ENCODE data around the gene TMEM131L. TPM values are rescaled to one million over a fixed set of nuclear protein-coding genes. Genes with fewer than 3 reads are reported as not detected.

TMEM131L gene
- total RNA-seq, 1 experiment from 2014 or later: 19.7 TPM

DNA sequence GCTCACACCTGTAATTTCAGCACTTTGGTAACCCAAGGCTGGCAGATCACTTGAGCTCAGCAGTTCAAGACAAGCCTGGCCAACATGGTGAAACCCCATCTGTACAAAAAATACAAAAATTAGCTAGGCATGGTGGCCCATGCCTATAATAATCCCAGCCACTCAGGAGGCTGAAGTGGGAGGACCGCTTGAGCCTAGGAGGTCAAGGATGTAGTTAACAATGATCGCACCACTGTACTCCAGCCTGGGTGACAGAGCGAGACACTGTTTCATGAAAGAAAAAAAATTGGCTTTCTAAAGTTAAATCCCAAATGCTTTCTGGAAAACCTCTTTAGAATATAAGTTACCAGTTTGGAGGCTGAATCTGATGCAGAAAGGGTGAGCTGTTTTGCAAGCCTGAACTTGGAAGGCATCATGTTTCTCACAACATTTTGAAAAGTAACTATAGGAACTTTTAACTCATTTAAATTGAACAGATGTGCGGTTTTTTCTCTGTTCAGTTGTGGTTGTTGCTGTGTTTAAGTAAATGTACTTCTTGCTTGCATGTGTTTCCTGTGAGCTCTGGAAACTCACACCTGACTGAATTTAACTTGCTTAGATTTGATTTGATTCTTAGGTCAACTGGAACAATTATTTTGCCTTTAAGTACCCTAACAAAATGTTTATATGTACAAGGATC, 39.8 kb upstream of the TMEM131L start:
- no peaks in the 10 kb centered on the region for H3K27me3 ChIP-seq (ENCODE audit: insufficient read depth, low read length)
- TF ChIP-seq ZFX (IDR thresholded peaks at IDR 0.05): no peak
- DNase-seq (ENCODE audit: low read depth, low spot score) (no peak), ATAC-seq (no peak)
- no peaks in the 10 kb centered on the region for H3K9me2 ChIP-seq (ENCODE audit: insufficient read depth)
- H3K4me1 ChIP-seq (ENCODE audit: control insufficient read depth in 1 of 2, insufficient read depth in 2 of 2, low read length in 2 of 2): peaks cover 0 to 5% of the 10 kb centered on the region in 2 experiments; a peak in 1 of 4 replicates
- BruUV-seq (replicated peaks): no TSS peak
- no peak overlapping the region for H3K27ac ChIP-seq (ENCODE audit: low read depth, low read length)
- ChIA-PET POLR2A (no interaction called here), RAD21 (ENCODE audit: low non-redundant PET in 1 of 2, low total read pairs in 2 of 2, uncharacterized antibody in 2 of 2, unreplicated experiment in 2 of 2) (no interaction called here), CTCF (no interaction called here)
- H2AFZ ChIP-seq (ENCODE audit: low read depth, low read length, poor library complexity, severe bottlenecking): no peak overlapping the region
- H4K20me1 ChIP-seq (ENCODE audit: insufficient read depth): no peaks in the 10 kb centered on the region
- no peaks in the 10 kb centered on the region for H3K79me2 ChIP-seq (ENCODE audit: insufficient read depth, low read length)
- no peak overlapping the region for H3K4me2 ChIP-seq (ENCODE audit: low read length)
- no peak overlapping the region for H3K9ac ChIP-seq (ENCODE audit: low read length)
- H3K36me3 ChIP-seq (ENCODE audit: control insufficient read depth in 1 of 2, insufficient read depth in 2 of 2, low read length in 2 of 2): no peaks in the 10 kb centered on the region
- H3K9me3 ChIP-seq (ENCODE audit: control insufficient read depth in 1 of 2, insufficient read depth in 1 of 2, low read depth in 1 of 2, low read length in 2 of 2): no peaks in the 10 kb centered on the region
- intact Hi-C loops (cut with micrococcal nuclease): no loop called here
- no peak overlapping the region for H3K4me3 ChIP-seq (replicated peaks in 1 of 2; ENCODE audit: low read depth in 1 of 2, low read length in 2 of 2)

DNA sequence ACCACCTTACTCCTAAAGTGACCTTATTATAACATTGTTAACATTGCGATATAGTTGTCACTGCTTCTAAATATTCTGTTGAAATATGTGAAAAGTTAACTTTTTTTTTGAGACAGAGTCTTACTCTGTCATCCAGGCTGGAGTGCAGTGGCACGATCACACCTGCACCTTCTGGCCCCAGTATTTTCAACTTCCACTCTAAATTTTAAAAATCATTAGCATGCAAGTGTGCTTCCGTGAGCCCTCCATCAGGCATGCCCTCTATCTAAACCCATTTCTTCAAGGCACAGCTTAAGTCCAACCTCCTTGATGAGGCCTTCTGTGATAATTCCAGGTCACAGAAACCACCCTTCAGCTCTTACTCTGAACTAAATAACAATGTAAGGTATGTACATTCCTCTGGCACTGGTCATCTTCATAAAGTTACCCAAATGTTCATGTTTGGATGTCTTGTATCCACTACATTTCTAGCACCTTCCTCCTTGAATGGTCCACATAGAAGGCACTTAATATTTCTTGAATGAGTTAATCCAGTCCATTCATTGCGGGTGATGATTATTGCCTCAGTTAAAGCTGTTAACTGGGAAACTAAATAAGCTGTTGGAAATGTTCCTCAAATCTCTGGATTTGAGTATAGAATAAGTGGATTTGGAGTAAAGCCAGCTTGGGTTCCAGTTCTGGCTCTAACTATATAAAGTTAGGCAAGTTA, 38.6 kb upstream of the TMEM131L start:
- intact Hi-C loops (cut with micrococcal nuclease): no loop called here
- no peaks in the 10 kb centered on the region for H3K9me2 ChIP-seq (ENCODE audit: insufficient read depth)
- H3K36me3 ChIP-seq (ENCODE audit: control insufficient read depth in 1 of 2, insufficient read depth in 2 of 2, low read length in 2 of 2): no peaks in the 10 kb centered on the region
- no peaks in the 10 kb centered on the region for H3K79me2 ChIP-seq (ENCODE audit: insufficient read depth, low read length)
- ATAC-seq (peak; percentile 42; the same call in 1 of the 2 replicates), DNase-seq (ENCODE audit: low read depth, low spot score) (no peak)
- H3K4me1 ChIP-seq (ENCODE audit: control insufficient read depth in 1 of 2, insufficient read depth in 2 of 2, low read length in 2 of 2): peaks cover 4 to 11% of the 10 kb centered on the region in 2 experiments
- no peaks in the 10 kb centered on the region for H3K9me3 ChIP-seq (ENCODE audit: control insufficient read depth in 1 of 2, insufficient read depth in 1 of 2, low read depth in 1 of 2, low read length in 2 of 2)
- CTCF ChIA-PET: no interaction called here
- no peak overlapping the region for H2AFZ ChIP-seq (ENCODE audit: low read depth, low read length, poor library complexity, severe bottlenecking)
- BruUV-seq (replicated peaks): no TSS peak
- RAD21 ChIA-PET (ENCODE audit: low non-redundant PET in 1 of 2, low total read pairs in 2 of 2, uncharacterized antibody in 2 of 2, unreplicated experiment in 2 of 2): no interaction called here
- H4K20me1 ChIP-seq (ENCODE audit: insufficient read depth): no peaks in the 10 kb centered on the region
- no peak overlapping the region for H3K27ac ChIP-seq (ENCODE audit: low read depth, low read length)
- no peak overlapping the region for H3K9ac ChIP-seq (ENCODE audit: low read length)
- no peak overlapping the region for H3K4me3 ChIP-seq (replicated peaks in 1 of 2; ENCODE audit: low read depth in 1 of 2, low read length in 2 of 2)
- POLR2A ChIA-PET: no interaction called here
- H3K27me3 ChIP-seq (ENCODE audit: insufficient read depth, low read length): no peaks in the 10 kb centered on the region
- H3K4me2 ChIP-seq (ENCODE audit: low read length): no peak overlapping the region
- TF ChIP-seq, protein P1, sequence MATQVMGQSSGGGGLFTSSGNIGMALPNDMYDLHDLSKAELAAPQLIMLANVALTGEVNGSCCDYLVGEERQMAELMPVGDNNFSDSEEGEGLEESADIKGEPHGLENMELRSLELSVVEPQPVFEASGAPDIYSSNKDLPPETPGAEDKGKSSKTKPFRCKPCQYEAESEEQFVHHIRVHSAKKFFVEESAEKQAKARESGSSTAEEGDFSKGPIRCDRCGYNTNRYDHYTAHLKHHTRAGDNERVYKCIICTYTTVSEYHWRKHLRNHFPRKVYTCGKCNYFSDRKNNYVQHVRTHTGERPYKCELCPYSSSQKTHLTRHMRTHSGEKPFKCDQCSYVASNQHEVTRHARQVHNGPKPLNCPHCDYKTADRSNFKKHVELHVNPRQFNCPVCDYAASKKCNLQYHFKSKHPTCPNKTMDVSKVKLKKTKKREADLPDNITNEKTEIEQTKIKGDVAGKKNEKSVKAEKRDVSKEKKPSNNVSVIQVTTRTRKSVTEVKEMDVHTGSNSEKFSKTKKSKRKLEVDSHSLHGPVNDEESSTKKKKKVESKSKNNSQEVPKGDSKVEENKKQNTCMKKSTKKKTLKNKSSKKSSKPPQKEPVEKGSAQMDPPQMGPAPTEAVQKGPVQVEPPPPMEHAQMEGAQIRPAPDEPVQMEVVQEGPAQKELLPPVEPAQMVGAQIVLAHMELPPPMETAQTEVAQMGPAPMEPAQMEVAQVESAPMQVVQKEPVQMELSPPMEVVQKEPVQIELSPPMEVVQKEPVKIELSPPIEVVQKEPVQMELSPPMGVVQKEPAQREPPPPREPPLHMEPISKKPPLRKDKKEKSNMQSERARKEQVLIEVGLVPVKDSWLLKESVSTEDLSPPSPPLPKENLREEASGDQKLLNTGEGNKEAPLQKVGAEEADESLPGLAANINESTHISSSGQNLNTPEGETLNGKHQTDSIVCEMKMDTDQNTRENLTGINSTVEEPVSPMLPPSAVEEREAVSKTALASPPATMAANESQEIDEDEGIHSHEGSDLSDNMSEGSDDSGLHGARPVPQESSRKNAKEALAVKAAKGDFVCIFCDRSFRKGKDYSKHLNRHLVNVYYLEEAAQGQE (IDR thresholded peaks at IDR 0.05; ENCODE audit: low read depth): no peak
- TF ChIP-seq RAD21 (IDR thresholded peaks at IDR 0.05; ENCODE audit: low read depth): no peak
- no peak for TF ChIP-seq YY1 (IDR thresholded peaks at IDR 0.05; ENCODE audit: extremely low read depth, insufficient replicate concordance, low read depth, low read length)
- no peak for TF ChIP-seq EZH2phosphoT487 (IDR thresholded peaks at IDR 0.05; ENCODE audit: borderline replicate concordance)
- TF ChIP-seq JUND (IDR thresholded peaks at IDR 0.05): no peak
- no peak for TF ChIP-seq ZNF274 (IDR thresholded peaks at IDR 0.05; ENCODE audit: low read depth, low read length)
- TF ChIP-seq SIN3A (IDR thresholded peaks at IDR 0.05; ENCODE audit: low read depth): no peak
- no peak for TF ChIP-seq EGR1 (IDR thresholded peaks at IDR 0.05; ENCODE audit: low read depth)
- TF ChIP-seq FOSL1 (IDR thresholded peaks at IDR 0.05; ENCODE audit: low read depth): no peak
- TF ChIP-seq TCF7L2 (IDR thresholded peaks at IDR 0.05; ENCODE audit: borderline replicate concordance, extremely low read depth, insufficient read depth, insufficient read length): no peak
- no peak for TF ChIP-seq ZFX (IDR thresholded peaks at IDR 0.05)
- no peak for TF ChIP-seq SRF (IDR thresholded peaks at IDR 0.05; ENCODE audit: low read depth)
- no peak for TF ChIP-seq EZH2 (IDR thresholded peaks at IDR 0.05)
- TF ChIP-seq, protein P2, sequence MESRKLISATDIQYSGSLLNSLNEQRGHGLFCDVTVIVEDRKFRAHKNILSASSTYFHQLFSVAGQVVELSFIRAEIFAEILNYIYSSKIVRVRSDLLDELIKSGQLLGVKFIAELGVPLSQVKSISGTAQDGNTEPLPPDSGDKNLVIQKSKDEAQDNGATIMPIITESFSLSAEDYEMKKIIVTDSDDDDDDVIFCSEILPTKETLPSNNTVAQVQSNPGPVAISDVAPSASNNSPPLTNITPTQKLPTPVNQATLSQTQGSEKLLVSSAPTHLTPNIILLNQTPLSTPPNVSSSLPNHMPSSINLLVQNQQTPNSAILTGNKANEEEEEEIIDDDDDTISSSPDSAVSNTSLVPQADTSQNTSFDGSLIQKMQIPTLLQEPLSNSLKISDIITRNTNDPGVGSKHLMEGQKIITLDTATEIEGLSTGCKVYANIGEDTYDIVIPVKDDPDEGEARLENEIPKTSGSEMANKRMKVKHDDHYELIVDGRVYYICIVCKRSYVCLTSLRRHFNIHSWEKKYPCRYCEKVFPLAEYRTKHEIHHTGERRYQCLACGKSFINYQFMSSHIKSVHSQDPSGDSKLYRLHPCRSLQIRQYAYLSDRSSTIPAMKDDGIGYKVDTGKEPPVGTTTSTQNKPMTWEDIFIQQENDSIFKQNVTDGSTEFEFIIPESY (IDR thresholded peaks at IDR 0.05; ENCODE audit: extremely low read depth, insufficient replicate concordance, low read length): no peak
